ENCODE measurements around the gene ZIK1. TPM values are rescaled to one million over a fixed set of nuclear protein-coding genes. Genes with fewer than 3 reads are reported as not detected.

ZIK1 gene
- total RNA-seq, 2 donors from 2014 or later: 5.1 to 9.0 TPM

GRCh38 chr19:57623091-57623490 is 39.1 kb downstream of the ZIK1 start:
- Mint-ChIP-seq H3K27me3 (ENCODE audit: low read depth) (no peaks in the 10 kb centered on the region), H3K4me1 (ENCODE audit: low read depth) (no peaks in the 10 kb centered on the region), H3K4me3 (no peak overlapping the region), H3K9me3 (peaks cover 13 to 46% of the 10 kb centered on the region in 2 donors), H3K27ac (peak overlapping the region; percentile 50), H3K36me3 (ENCODE audit: insufficient read depth in 2 of 2) (peaks cover 51 to 68% of the 10 kb centered on the region in 2 donors)
- no peak for ATAC-seq (replicated peaks in 1 of 2)
- DNase-seq: no peak

- Mint-ChIP-seq H3K36me3 (ENCODE audit: insufficient read depth in 2 of 2) (peaks cover 31 to 33% of the 10 kb centered on the region in 2 donors), H3K27me3 (ENCODE audit: low read depth) (no peaks in the 10 kb centered on the region), H3K9me3 (peaks cover 12 to 18% of the 10 kb centered on the region in 2 donors), H3K4me3 (peak within 1 kb of the TSS; percentile 87 to 90), H3K27ac (peak within 1 kb of the TSS; percentile 42), H3K4me1 (ENCODE audit: low read depth) (peaks cover 22% of the 10 kb centered on the region)
- DNase-seq: peak; percentile 90 to 91
- peak; percentile 100 for ATAC-seq (replicated peaks in 1 of 2)
These were observed 49.3 kb downstream of the ZIK1 start, which contains the start of gene ZNF211 for GRCh38 chr19:57632987-57633831. Gene ZNF211 (plus strand): TSS chr19:57633168. CDS start chr19:57633347, 179 bp downstream.

- Mint-ChIP-seq H3K27me3 (ENCODE audit: low read depth) (no peaks in the 10 kb centered on the region), H3K27ac (no peak overlapping the region), H3K9me3 (peaks cover 15 to 18% of the 10 kb centered on the region in 2 donors), H3K4me1 (ENCODE audit: low read depth) (peaks cover 22% of the 10 kb centered on the region), H3K4me3 (peak overlapping the region; percentile 87 to 90), H3K36me3 (ENCODE audit: insufficient read depth in 2 of 2) (peaks cover 37 to 39% of the 10 kb centered on the region in 2 donors)
- no peak for ATAC-seq (replicated peaks in 1 of 2)
- no peak for DNase-seq
These were observed 49.8 kb downstream of the ZIK1 start for GRCh38 chr19:57633832-57634131.

GRCh38 chr19:57637379-57637778 is 53.4 kb downstream of the ZIK1 start:
- Mint-ChIP-seq H3K36me3 (ENCODE audit: insufficient read depth in 2 of 2) (peaks cover 62 to 69% of the 10 kb centered on the region in 2 donors), H3K27me3 (ENCODE audit: low read depth) (no peaks in the 10 kb centered on the region), H3K27ac (no peak overlapping the region), H3K9me3 (peaks cover 21 to 36% of the 10 kb centered on the region in 2 donors), H3K4me1 (ENCODE audit: low read depth) (peaks cover 21% of the 10 kb centered on the region), H3K4me3 (no peak overlapping the region)
- no peak for ATAC-seq (replicated peaks in 1 of 2)
- DNase-seq: no peak

- no peak overlapping the region for H3K4me3 Mint-ChIP-seq
- no peaks in the 10 kb centered on the region for H3K4me1 Mint-ChIP-seq (ENCODE audit: low read depth)
- no peak for DNase-seq
- H3K36me3 Mint-ChIP-seq (ENCODE audit: insufficient read depth in 2 of 2): peaks cover 48 to 67% of the 10 kb centered on the region in 2 donors
- no peaks in the 10 kb centered on the region for H3K27me3 Mint-ChIP-seq (ENCODE audit: low read depth)
- no peak for ATAC-seq (replicated peaks in 1 of 2)
- H3K27ac Mint-ChIP-seq: no peak overlapping the region
- H3K9me3 Mint-ChIP-seq: peaks cover 25 to 42% of the 10 kb centered on the region in 2 donors
These were observed 57.8 kb downstream of the ZIK1 start for GRCh38 chr19:57641715-57642234.

- Mint-ChIP-seq H3K27ac (no peak overlapping the region), H3K27me3 (ENCODE audit: low read depth) (no peaks in the 10 kb centered on the region), H3K9me3 (peaks cover 22 to 41% of the 10 kb centered on the region in 2 donors), H3K4me3 (no peak overlapping the region), H3K36me3 (ENCODE audit: insufficient read depth in 2 of 2) (peaks cover 41 to 60% of the 10 kb centered on the region in 2 donors), H3K4me1 (ENCODE audit: low read depth) (no peaks in the 10 kb centered on the region)
- DNase-seq (no peak), ATAC-seq (replicated peaks in 1 of 2) (no peak)
These were observed 58.6 kb downstream of the ZIK1 start for GRCh38 chr19:57642396-57643046.

Other genes starting within 250 kb of the ZIK1 start
- 1 to 10 TPM; 8.1 to 8.3 TPM for gene ZNF304, start 232.9 kb upstream of the ZIK1 start, total RNA-seq
- 1 to 10 TPM; 7.3 to 8.5 TPM for gene TRAPPC2B, start 220.6 kb upstream of the ZIK1 start, total RNA-seq
- 1 to 10 TPM; 3.9 to 4.5 TPM for gene ZNF547, start 220.6 kb upstream of the ZIK1 start, total RNA-seq
- gene ZNF548, start 194.3 kb upstream of the ZIK1 start, total RNA-seq: 10 to 100 TPM; 40.4 to 62.8 TPM
- 10 to 100 TPM; 11.0 to 12.0 TPM for gene ZNF17, start 173.0 kb upstream of the ZIK1 start, total RNA-seq
- 10 to 100 TPM; 16.5 to 18.0 TPM for gene ZNF749, start 148.8 kb upstream of the ZIK1 start, total RNA-seq
- gene VN1R1, start 127.0 kb upstream of the ZIK1 start, total RNA-seq: 1 to 10 TPM in 1 of 2 donors, under 1 TPM in 1; 0.37 to 1.1 TPM
- gene ZNF772, start 106.6 kb upstream of the ZIK1 start, total RNA-seq: 1 to 10 TPM; 6.4 to 7.7 TPM
- 10 to 100 TPM; 10.2 to 11.1 TPM for gene ZNF419, start 96.4 kb upstream of the ZIK1 start, total RNA-seq
- 10 to 100 TPM; 11.9 to 12.7 TPM for gene ZNF773, start 84.2 kb upstream of the ZIK1 start, total RNA-seq
- 1 to 10 TPM; 6.8 to 6.9 TPM for gene ZNF549, start 56.8 kb upstream of the ZIK1 start, total RNA-seq
- 10 to 100 TPM; 12.2 to 12.9 TPM for gene ZNF550, start 24.3 kb upstream of the ZIK1 start, total RNA-seq
- 1 to 10 TPM; 3.2 to 5.5 TPM for gene ZNF416, start 5.2 kb upstream of the ZIK1 start, total RNA-seq
- gene ZNF530, start 15.7 kb downstream of the ZIK1 start, total RNA-seq: 1 to 10 TPM; 5.6 to 7.9 TPM
- gene ZNF134, start 30.1 kb downstream of the ZIK1 start, total RNA-seq: 10 to 100 TPM; 12.8 to 14.0 TPM
- gene ZNF211, start 49.0 kb downstream of the ZIK1 start, total RNA-seq: 10 to 100 TPM; 13.5 to 18.2 TPM
- not detected for gene ZSCAN4, start 84.8 kb downstream of the ZIK1 start, total RNA-seq
- 10 to 100 TPM in 1 of 2 donors, 1 to 10 TPM in 1; 7.3 to 12.2 TPM for gene ZNF551, start 97.8 kb downstream of the ZIK1 start, total RNA-seq
- gene ZNF154, start 125.1 kb downstream of the ZIK1 start, total RNA-seq: 1 to 10 TPM; 4.3 to 5.3 TPM
- 10 to 100 TPM; 14.3 to 20.1 TPM for gene ZNF671, start 143.5 kb downstream of the ZIK1 start, total RNA-seq
- gene ZNF776, start 162.7 kb downstream of the ZIK1 start, total RNA-seq: 10 to 100 TPM; 13.4 to 14.1 TPM
- gene ZNF586, start 185.5 kb downstream of the ZIK1 start, total RNA-seq: 10 to 100 TPM; 18.5 to 20.0 TPM
- gene ZNF552, start 230.8 kb downstream of the ZIK1 start, total RNA-seq: 1 to 10 TPM; 7.7 to 8.4 TPM
- 10 to 100 TPM; 16.8 to 18.0 TPM for gene ZNF587B, start 246.2 kb downstream of the ZIK1 start, total RNA-seq